ENCODE results near the gene LTB. TPM values are rescaled to one million over a fixed set of nuclear protein-coding genes. Genes with fewer than 3 reads are reported as not detected.
A peak's percentile ranks its signal among the peaks of the same experiment; 100 is the strongest.

LTB gene
- total RNA-seq, 1 donor from 2014 or later: 0.34 TPM

DNA sequence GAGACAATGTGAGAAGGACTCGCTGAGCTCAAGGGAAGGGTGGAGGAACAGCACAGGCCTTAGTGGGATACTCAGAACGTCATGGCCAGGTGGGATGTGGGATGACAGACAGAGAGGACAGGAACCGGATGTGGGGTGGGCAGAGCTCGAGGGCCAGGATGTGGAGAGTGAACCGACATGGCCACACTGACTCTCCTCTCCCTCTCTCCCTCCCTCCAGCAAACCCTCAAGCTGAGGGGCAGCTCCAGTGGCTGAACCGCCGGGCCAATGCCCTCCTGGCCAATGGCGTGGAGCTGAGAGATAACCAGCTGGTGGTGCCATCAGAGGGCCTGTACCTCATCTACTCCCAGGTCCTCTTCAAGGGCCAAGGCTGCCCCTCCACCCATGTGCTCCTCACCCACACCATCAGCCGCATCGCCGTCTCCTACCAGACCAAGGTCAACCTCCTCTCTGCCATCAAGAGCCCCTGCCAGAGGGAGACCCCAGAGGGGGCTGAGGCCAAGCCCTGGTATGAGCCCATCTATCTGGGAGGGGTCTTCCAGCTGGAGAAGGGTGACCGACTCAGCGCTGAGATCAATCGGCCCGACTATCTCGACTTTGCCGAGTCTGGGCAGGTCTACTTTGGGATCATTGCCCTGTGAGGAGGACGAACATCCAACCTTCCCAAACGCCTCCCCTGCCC, 5.2 kb downstream of the LTB start:
- Mint-ChIP-seq H3K4me3 (no peak overlapping the region), H3K27me3 (peaks cover 32% of the 10 kb centered on the region), H3K27ac (no peak overlapping the region), H3K36me3 (no peaks in the 10 kb centered on the region), H3K4me1 (ENCODE audit: unreplicated experiment) (peaks cover 9% of the 10 kb centered on the region), H3K9me3 (no peaks in the 10 kb centered on the region)
- no peak for DNase-seq (ENCODE audit: extremely low spot score, unreplicated experiment)
- TF ChIP-seq, protein P1, sequence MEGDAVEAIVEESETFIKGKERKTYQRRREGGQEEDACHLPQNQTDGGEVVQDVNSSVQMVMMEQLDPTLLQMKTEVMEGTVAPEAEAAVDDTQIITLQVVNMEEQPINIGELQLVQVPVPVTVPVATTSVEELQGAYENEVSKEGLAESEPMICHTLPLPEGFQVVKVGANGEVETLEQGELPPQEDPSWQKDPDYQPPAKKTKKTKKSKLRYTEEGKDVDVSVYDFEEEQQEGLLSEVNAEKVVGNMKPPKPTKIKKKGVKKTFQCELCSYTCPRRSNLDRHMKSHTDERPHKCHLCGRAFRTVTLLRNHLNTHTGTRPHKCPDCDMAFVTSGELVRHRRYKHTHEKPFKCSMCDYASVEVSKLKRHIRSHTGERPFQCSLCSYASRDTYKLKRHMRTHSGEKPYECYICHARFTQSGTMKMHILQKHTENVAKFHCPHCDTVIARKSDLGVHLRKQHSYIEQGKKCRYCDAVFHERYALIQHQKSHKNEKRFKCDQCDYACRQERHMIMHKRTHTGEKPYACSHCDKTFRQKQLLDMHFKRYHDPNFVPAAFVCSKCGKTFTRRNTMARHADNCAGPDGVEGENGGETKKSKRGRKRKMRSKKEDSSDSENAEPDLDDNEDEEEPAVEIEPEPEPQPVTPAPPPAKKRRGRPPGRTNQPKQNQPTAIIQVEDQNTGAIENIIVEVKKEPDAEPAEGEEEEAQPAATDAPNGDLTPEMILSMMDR (conservative IDR thresholded peaks at IDR 0.05): no peak

DNA sequence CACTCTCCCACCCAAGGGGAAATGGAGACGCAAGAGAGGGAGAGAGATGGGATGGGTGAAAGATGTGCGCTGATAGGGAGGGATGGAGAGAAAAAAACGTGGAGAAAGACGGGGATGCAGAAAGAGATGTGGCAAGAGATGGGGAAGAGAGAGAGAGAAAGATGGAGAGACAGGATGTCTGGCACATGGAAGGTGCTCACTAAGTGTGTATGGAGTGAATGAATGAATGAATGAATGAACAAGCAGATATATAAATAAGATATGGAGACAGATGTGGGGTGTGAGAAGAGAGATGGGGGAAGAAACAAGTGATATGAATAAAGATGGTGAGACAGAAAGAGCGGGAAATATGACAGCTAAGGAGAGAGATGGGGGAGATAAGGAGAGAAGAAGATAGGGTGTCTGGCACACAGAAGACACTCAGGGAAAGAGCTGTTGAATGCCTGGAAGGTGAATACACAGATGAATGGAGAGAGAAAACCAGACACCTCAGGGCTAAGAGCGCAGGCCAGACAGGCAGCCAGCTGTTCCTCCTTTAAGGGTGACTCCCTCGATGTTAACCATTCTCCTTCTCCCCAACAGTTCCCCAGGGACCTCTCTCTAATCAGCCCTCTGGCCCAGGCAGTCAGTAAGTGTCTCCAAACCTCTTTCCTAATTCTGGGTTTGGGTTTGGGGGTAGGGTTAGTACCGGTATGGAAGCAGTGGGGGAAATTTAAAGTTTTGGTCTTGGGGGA, 6.1 kb downstream of the LTB start:
- Mint-ChIP-seq H3K9me3 (no peaks in the 10 kb centered on the region), H3K36me3 (no peaks in the 10 kb centered on the region), H3K27ac (no peak overlapping the region), H3K27me3 (peaks cover 29% of the 10 kb centered on the region), H3K4me3 (peak overlapping the region; percentile 4), H3K4me1 (ENCODE audit: unreplicated experiment) (peaks cover 6% of the 10 kb centered on the region)
- no peak for DNase-seq (ENCODE audit: extremely low spot score, unreplicated experiment)
- TF ChIP-seq, protein P1 (conservative IDR thresholded peaks at IDR 0.05): no peak

DNA sequence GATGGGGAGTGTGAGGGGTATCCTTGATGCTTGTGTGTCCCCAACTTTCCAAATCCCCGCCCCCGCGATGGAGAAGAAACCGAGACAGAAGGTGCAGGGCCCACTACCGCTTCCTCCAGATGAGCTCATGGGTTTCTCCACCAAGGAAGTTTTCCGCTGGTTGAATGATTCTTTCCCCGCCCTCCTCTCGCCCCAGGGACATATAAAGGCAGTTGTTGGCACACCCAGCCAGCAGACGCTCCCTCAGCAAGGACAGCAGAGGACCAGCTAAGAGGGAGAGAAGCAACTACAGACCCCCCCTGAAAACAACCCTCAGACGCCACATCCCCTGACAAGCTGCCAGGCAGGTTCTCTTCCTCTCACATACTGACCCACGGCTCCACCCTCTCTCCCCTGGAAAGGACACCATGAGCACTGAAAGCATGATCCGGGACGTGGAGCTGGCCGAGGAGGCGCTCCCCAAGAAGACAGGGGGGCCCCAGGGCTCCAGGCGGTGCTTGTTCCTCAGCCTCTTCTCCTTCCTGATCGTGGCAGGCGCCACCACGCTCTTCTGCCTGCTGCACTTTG, 6.8 kb downstream of the LTB start, which contains the start of gene TNF:
TNF (plus strand) TSS at position 231 of the 567 bp plus-strand sequence; CDS start at position 408, 177 bp downstream.
- H3K36me3 Mint-ChIP-seq: no peaks in the 10 kb centered on the region
- no peak within 1 kb of the TSS for H3K27ac Mint-ChIP-seq
- H3K9me3 Mint-ChIP-seq: no peaks in the 10 kb centered on the region
- peak within 1 kb of the TSS; percentile 4 for H3K4me3 Mint-ChIP-seq
- TF ChIP-seq, protein P1 (conservative IDR thresholded peaks at IDR 0.05): no peak
- no peak for DNase-seq (ENCODE audit: extremely low spot score, unreplicated experiment)
- peaks cover 26% of the 10 kb centered on the region for H3K27me3 Mint-ChIP-seq
- peaks cover 1% of the 10 kb centered on the region for H3K4me1 Mint-ChIP-seq (ENCODE audit: unreplicated experiment)

DNA sequence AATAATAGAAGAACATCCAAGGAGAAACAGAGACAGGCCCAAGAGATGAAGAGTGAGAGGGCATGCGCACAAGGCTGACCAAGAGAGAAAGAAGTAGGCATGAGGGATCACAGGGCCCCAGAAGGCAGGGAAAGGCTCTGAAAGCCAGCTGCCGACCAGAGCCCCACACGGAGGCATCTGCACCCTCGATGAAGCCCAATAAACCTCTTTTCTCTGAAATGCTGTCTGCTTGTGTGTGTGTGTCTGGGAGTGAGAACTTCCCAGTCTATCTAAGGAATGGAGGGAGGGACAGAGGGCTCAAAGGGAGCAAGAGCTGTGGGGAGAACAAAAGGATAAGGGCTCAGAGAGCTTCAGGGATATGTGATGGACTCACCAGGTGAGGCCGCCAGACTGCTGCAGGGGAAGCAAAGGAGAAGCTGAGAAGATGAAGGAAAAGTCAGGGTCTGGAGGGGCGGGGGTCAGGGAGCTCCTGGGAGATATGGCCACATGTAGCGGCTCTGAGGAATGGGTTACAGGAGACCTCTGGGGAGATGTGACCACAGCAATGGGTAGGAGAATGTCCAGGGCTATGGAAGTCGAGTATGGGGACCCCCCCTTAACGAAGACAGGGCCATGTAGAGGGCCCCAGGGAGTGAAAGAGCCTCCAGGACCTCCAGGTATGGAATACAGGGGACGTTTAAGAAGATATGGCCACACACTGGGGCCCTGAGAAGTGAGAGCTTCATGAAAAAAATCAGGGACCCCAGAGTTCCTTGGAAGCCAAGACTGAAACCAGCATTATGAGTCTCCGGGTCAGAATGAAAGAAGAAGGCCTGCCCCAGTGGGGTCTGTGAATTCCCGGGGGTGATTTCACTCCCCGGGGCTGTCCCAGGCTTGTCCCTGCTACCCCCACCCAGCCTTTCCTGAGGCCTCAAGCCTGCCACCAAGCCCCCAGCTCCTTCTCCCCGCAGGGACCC, 7.8 kb downstream of the LTB start:
- Mint-ChIP-seq H3K36me3 (no peaks in the 10 kb centered on the region), H3K9me3 (no peaks in the 10 kb centered on the region), H3K4me3 (no peak overlapping the region), H3K27ac (no peak overlapping the region), H3K4me1 (ENCODE audit: unreplicated experiment) (no peaks in the 10 kb centered on the region), H3K27me3 (peaks cover 32% of the 10 kb centered on the region)
- DNase-seq (ENCODE audit: extremely low spot score, unreplicated experiment): no peak
- TF ChIP-seq, protein P1 (conservative IDR thresholded peaks at IDR 0.05): no peak
